HEK293T (cell line): ENCODE results near the gene LCOR.

ENCODE experiments used
- CTCF ChIA-PET: fragments of 350-600 bp; formaldehyde crosslinking; extraction: SDS; loops from one replicate; lab custom pipeline; 2021; ENCODE audit warnings: antibody characterized with exemption, inconsistent platforms; lab: Yijun Ruan, JAX
- POLR2A ChIA-PET: fragments of 350-600 bp; formaldehyde crosslinking; extraction: SDS; loops from one replicate; lab custom pipeline; 2020; ENCODE audit warnings: antibody characterized with exemption, inconsistent platforms; lab: Yijun Ruan, JAX
- DNase-seq: peaks from one replicate; pipeline ENCODE4 v3.0.0; 2012; ENCODE audit warnings: mixed read lengths; ENCODE audit errors: extremely low spot score
- ARNT ChIP-seq: fragments of 450-650 bp; IDR thresholded peaks from 2 replicates; pipeline ENCODE4 v1.6.1; 2017; ENCODE audit warnings: mild to moderate bottlenecking
- BHLHE40 ChIP-seq: fragments of 450-650 bp; IDR thresholded peaks from 2 replicates; pipeline ENCODE4 v1.6.1; 2016; ENCODE audit warnings: mild to moderate bottlenecking, moderate library complexity, borderline replicate concordance
- CTBP1 ChIP-seq: fragments of 450-650 bp; IDR thresholded peaks from 2 replicates; pipeline ENCODE4 v1.6.1; 2016; ENCODE audit warnings: borderline replicate concordance
- ELF4 ChIP-seq: fragments of 450-650 bp; IDR thresholded peaks from 2 replicates; pipeline ENCODE4 v1.6.1; 2017; ENCODE audit warnings: antibody characterized with exemption
- FOXA1 ChIP-seq: fragments of 450-650 bp; IDR thresholded peaks from 2 replicates; pipeline ENCODE4 v1.6.1; 2016; ENCODE audit warnings: mild to moderate bottlenecking
- FOXK2 ChIP-seq: fragments of 450-650 bp; IDR thresholded peaks from 2 replicates; pipeline ENCODE4 v1.6.1; 2016; ENCODE audit warnings: mild to moderate bottlenecking
- FOXM1 ChIP-seq: fragments of 450-650 bp; IDR thresholded peaks from 2 replicates; pipeline ENCODE4 v1.6.1; 2017; ENCODE audit warnings: mild to moderate bottlenecking, borderline replicate concordance
- HDGF ChIP-seq: fragments of 450-650 bp; IDR thresholded peaks from 2 replicates; pipeline ENCODE4 v1.6.1; 2017; ENCODE audit warnings: antibody characterized with exemption, borderline replicate concordance
- L3MBTL2 ChIP-seq: fragments of 450-650 bp; conservative IDR thresholded peaks from 2 replicates; pipeline ENCODE4 v1.6.1; 2016; ENCODE audit warnings: mild to moderate bottlenecking
- LEF1 ChIP-seq: fragments of 450-650 bp; IDR thresholded peaks from 2 replicates; pipeline ENCODE4 v1.6.1; 2017; ENCODE audit warnings: mild to moderate bottlenecking, borderline replicate concordance
- NFRKB ChIP-seq: fragments of 450-650 bp; IDR thresholded peaks from 2 replicates; pipeline ENCODE4 v1.6.1; 2016; ENCODE audit warnings: mild to moderate bottlenecking, moderate library complexity
- PKNOX1 ChIP-seq: fragments of 450-650 bp; IDR thresholded peaks from 2 replicates; pipeline ENCODE4 v1.6.1; 2016
- SP1 ChIP-seq: fragments of 450-650 bp; IDR thresholded peaks from 2 replicates; pipeline ENCODE4 v1.6.1; 2017
- SUZ12 ChIP-seq: fragments of 450-650 bp; IDR thresholded peaks from 2 replicates; pipeline ENCODE4 v1.6.1; 2016; ENCODE audit warnings: mild to moderate bottlenecking
- TARDBP ChIP-seq: fragments of 450-650 bp; IDR thresholded peaks from 2 replicates; pipeline ENCODE4 v1.6.1; 2016
- ZNF384 ChIP-seq: fragments of 450-650 bp; IDR thresholded peaks from 2 replicates; pipeline ENCODE4 v1.6.1; 2016

Gene LCOR

DNA sequence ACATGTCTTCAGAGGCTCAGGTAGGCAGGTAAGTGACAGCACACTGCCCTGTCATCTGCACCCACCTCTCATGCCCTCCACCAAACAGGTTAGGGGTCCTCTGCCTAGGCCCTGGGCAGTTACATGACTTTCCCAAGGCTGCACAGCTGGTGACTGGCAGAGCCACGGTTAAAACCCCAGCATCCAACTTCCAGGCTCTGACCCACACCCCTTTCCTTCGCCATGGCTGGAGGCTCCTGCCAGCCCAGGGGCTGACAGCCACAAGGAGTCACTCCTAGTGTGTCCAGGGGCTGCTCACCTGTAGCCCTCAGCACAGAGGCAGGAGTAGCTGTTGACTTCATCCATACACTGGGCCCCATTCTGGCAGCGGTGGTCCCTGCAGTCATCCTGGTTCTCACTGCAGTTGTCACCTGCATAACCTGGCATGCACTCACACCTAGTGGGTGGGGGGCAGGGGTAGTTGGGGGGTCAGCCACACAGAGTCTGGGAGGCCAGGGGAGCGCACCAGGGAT is 178.7 kb downstream of the LCOR start:
- no peak for DNase-seq
- ChIA-PET POLR2A (no interaction called here), CTCF (no interaction called here)
- TF ChIP-seq PKNOX1 (no peak), FOXK2 (no peak), FOXM1 (no peak), LEF1 (no peak), HDGF (no peak), SUZ12 (no peak), ZNF384 (no peak), ELF4 (no peak), CTBP1 (no peak), TARDBP (no peak), L3MBTL2 (no peak), NFRKB (no peak), ARNT (no peak), FOXA1 (no peak), BHLHE40 (no peak), SP1 (no peak)

- POLR2A ChIA-PET: no interaction called here
- DNase-seq: no peak
- TF ChIP-seq BHLHE40 (no peak), SUZ12 (no peak), TARDBP (no peak), FOXA1 (no peak), FOXK2 (no peak), ELF4 (no peak), LEF1 (no peak), PKNOX1 (no peak), FOXM1 (no peak), ZNF384 (no peak), CTBP1 (no peak), ARNT (no peak), NFRKB (no peak), SP1 (no peak)
- CTCF ChIA-PET: interaction anchor here (1.2 kb wide), 1 partner anchor 14 kb away, joined by 4 read pairs; no protein-coding TSS in a partner anchor
Measured at GRCh38 chr10:97011397-97011796, 179.3 kb downstream of the LCOR start.

DNA sequence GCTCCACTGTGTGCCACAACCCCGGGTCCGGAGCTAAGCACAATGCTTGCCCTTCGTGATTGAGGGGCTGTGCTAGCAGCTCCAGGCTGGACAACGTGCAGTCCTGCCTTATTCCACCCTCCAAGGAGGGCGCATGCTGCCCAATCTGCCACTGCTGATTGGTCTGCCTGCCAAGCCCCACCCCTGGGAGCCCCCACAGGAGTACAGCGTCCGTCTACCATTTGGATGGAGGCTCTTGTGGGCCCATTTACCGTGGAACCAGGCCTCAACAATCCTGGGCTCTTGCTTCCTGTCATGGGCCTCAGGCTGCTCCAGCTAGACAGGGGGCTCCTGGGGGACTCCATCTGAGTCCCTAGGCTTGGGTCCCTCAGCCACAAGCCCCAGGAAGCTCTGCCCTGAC is 180.4 kb downstream of the LCOR start:
- CTCF ChIA-PET: interaction anchor here (1.2 kb wide), 2 partner anchors 13 to 393 kb away, joined by 3 to 4 read pairs; no protein-coding TSS in a partner anchor
- POLR2A ChIA-PET: no interaction called here
- no peak for DNase-seq

GRCh38 chr10:97013568-97013967 is 181.5 kb downstream of the LCOR start:
- no peak for DNase-seq
- no peak for TF ChIP-seq FOXK2
- no peak for TF ChIP-seq SP1
- no peak for TF ChIP-seq L3MBTL2
- no peak for TF ChIP-seq HDGF
- TF ChIP-seq CTBP1: no peak
- no peak for TF ChIP-seq ELF4
- TF ChIP-seq TARDBP: no peak
- no peak for TF ChIP-seq FOXM1
- TF ChIP-seq NFRKB: no peak
- no peak for TF ChIP-seq FOXA1
- no peak for TF ChIP-seq SUZ12
- no peak for TF ChIP-seq PKNOX1
- TF ChIP-seq ZNF384: no peak
- no peak for TF ChIP-seq BHLHE40
- no peak for TF ChIP-seq LEF1
- POLR2A ChIA-PET: no interaction called here
- CTCF ChIA-PET: interaction anchor here (0.9 to 1.5 kb wide), 3 partner anchors 11 to 394 kb away, joined by 3 to 9 read pairs (median 3); no protein-coding TSS in a partner anchor

More for the DNA sequence above, 180.4 kb downstream of the LCOR start:
- no peak for TF ChIP-seq SP1

GRCh38 chr10:97013983-97014382 is 181.9 kb downstream of the LCOR start:
- CTCF ChIA-PET: interaction anchor here (0.9 to 1.5 kb wide), 2 partner anchors 11 to 197 kb away, joined by 3 to 9 read pairs; no protein-coding TSS in a partner anchor
- no peak for DNase-seq
- POLR2A ChIA-PET: no interaction called here
- TF ChIP-seq ZNF384: no peak
- no peak for TF ChIP-seq BHLHE40
- TF ChIP-seq HDGF: no peak
- TF ChIP-seq FOXM1: no peak
- TF ChIP-seq SUZ12: no peak
- TF ChIP-seq NFRKB: no peak

DNA sequence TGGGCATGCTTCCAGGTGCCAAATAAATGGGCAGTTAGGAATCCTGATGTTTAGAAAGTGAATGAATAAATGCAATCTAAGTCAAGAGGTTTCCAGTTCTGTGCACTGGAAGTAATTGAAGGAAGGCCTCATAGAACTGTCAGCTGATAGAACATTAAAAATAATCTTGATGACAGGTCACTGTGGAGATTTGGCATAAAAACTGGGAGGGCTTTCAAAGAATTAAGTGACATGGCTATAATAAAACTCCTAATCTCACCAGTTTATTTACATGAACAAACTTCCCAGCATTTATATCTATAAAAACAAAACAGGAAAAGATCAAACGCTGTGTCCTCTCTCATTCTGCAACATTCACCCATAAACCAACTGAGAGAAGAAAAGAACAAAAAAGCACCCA is 183.1 kb downstream of the LCOR start:
- ChIA-PET CTCF (interaction anchor here (0.7 kb wide), 1 partner anchor 10 kb away, joined by 4 read pairs; no protein-coding TSS in a partner anchor), POLR2A (no interaction called here)
- no peak for DNase-seq
- TF ChIP-seq SUZ12 (no peak), PKNOX1 (peak; percentile 45; the same call in 1 of the 2 replicates), FOXA1 (no peak)
